Left ventricle myocardium superior (tissue), 1 donor: ENCODE data around the gene PPARG. TPM values are rescaled to one million over a fixed set of nuclear protein-coding genes. Genes with fewer than 3 reads are reported as not detected.
A peak's percentile ranks its signal among the peaks of the same experiment; 100 is the strongest.
"Not testable (repeated sequence)": the region's sequence is repeated elsewhere in the genome, so short reads cannot be mapped to it uniquely, and the experiment has no call there.

Source experiments
- ATAC-seq: fragments of 200-7000 bp; cut with Tn5 transposase; one replicate; pipeline ENCODE4 v1.9.1; 2020; ENCODE audit warnings: mild to moderate bottlenecking, moderate library complexity
- DNase-seq: peaks from one replicate; pipeline ENCODE4 v3.0.0-alpha.2; 2020
- intact Hi-C: fragments of 100-400 bp; cut with micrococcal nuclease; formaldehyde crosslinking; loops from one replicate; pipeline ENCODE4 v1.11.0; 2022
- long read RNA-seq: library from polyadenylated mRNA; unstranded; transcript quantifications from one replicate; pipeline ENCODE4 v2.0.0, GENCODE V29; 2021
- total RNA-seq: library from RNA; stranded (reverse); fragmentation: NEBNext Ultra II Directional; extraction: Animal tissue kit (Norgen Biotek cat#: 25700); gene quantifications from one replicate; pipeline ENCODE4 v1.2.1, GENCODE V29; 2021
- donor health status: DM: no; HTN: yes; CAD: no; lungs with severe emphysema.

PPARG gene
- total RNA-seq: 24.0 TPM
- long read RNA-seq, transcript PPARG-207 (7 exons, 1,722 nt): major isoform, 20 of 53 reads
- long read RNA-seq, transcript PPARG-202 (8 exons, 1,870 nt): major isoform, 20 of 53 reads
- long read RNA-seq, partial matches to known transcripts: 3 of 53 reads
- long read RNA-seq, other reads (novel, unspliced or antisense): 7 of 53 reads

GRCh38 chr3:12288182-12289129 lies at the start of gene PPARG:
Gene PPARG, plus strand, starts transcription at chr3:12289070. Its CDS starts 90,642 bp downstream, at chr3:12379712.
- DNase-seq: peak; percentile 64
- intact Hi-C loops: loop anchor here (5.0 kb wide), 1 partner anchor 194 kb away; the partner anchor contains the start of gene TSEN2
- peak; percentile 75 for ATAC-seq

- DNase-seq: no peak
Observed at GRCh38 chr3:12239301-12239700, 49.6 kb upstream of the PPARG start.

GRCh38 chr3:12242772-12243171 lies 46.1 kb upstream of the PPARG start:
- intact Hi-C loops: no loop called here
- ATAC-seq (no peak), DNase-seq (no peak)

More at GRCh38 chr3:12239301-12239700, 49.6 kb upstream of the PPARG start:
- intact Hi-C loops: no loop called here
- ATAC-seq: peak; percentile 66

GRCh38 chr3:12246497-12247163 lies 42.2 kb upstream of the PPARG start:
- DNase-seq: no peak
- no peak for ATAC-seq
- intact Hi-C loops: no loop called here

GRCh38 chr3:12247411-12247810 lies 41.5 kb upstream of the PPARG start:
- ATAC-seq (no peak), DNase-seq (no peak)
- intact Hi-C loops: no loop called here

GRCh38 chr3:12249519-12249918 lies 39.4 kb upstream of the PPARG start:
- DNase-seq (no peak), ATAC-seq (no peak)
- intact Hi-C loops: no loop called here

- DNase-seq (no peak), ATAC-seq (no peak)
- intact Hi-C loops: no loop called here
Observed at GRCh38 chr3:12252889-12253288, 36.0 kb upstream of the PPARG start.

- intact Hi-C loops: no loop called here
Observed at GRCh38 chr3:12253516-12254343, 35.1 kb upstream of the PPARG start.

GRCh38 chr3:12255393-12255792 lies 33.5 kb upstream of the PPARG start:
- ATAC-seq: no peak
- DNase-seq: no peak
- intact Hi-C loops: no loop called here

More at GRCh38 chr3:12253516-12254343, 35.1 kb upstream of the PPARG start:
- ATAC-seq (no peak), DNase-seq (no peak)

GRCh38 chr3:12258911-12259310 lies 30.0 kb upstream of the PPARG start:
- intact Hi-C loops: no loop called here
- ATAC-seq: no peak
- DNase-seq: no peak

GRCh38 chr3:12262173-12262572 lies 26.7 kb upstream of the PPARG start:
- intact Hi-C loops, DNase-seq, ATAC-seq: not testable (repeated sequence)

- ATAC-seq: no peak
- intact Hi-C loops: no loop called here
- no peak for DNase-seq
Observed at GRCh38 chr3:12265508-12265907, 23.4 kb upstream of the PPARG start.

- DNase-seq (no peak), ATAC-seq (no peak)
- intact Hi-C loops: no loop called here
Observed at GRCh38 chr3:12266038-12266437, 22.8 kb upstream of the PPARG start.

- no peak for DNase-seq
- intact Hi-C loops: no loop called here
- no peak for ATAC-seq
Observed at GRCh38 chr3:12267376-12268030, 21.4 kb upstream of the PPARG start.

GRCh38 chr3:12268049-12268735 lies 20.7 kb upstream of the PPARG start:
- DNase-seq (no peak), ATAC-seq (no peak)
- intact Hi-C loops: no loop called here

- no peak for ATAC-seq
- intact Hi-C loops: no loop called here
- no peak for DNase-seq
Observed at GRCh38 chr3:12270976-12271375, 17.9 kb upstream of the PPARG start.

GRCh38 chr3:12273045-12273695 lies 15.7 kb upstream of the PPARG start:
- DNase-seq (no peak), ATAC-seq (no peak)
- intact Hi-C loops: no loop called here
